ENCODE measurements around the gene ORC3.

DNA sequence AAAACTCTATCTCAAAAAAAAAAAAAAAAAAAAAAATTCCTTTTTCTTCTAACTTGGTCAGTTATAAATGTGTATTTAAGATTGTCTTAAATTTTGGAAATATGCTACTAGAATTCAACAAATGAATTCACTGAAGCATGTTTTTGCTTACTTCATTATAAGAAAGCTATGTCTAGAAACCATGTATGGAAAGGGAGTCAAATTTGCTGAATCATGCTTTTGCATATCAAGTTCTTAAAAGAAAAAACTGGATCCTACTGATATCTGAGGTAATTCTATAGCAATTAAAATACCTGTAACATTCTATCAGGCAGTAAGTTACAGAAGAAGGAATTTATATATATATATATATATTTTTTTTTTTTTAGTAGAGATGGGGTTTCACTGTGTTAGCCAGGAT, 84.4 kb downstream of the ORC3 start:
- TF ChIP-seq ZNF274 (IDR thresholded peaks at IDR 0.05; ENCODE audit: low read depth, low read length), result no peak
- TF ChIP-seq YY1 (IDR thresholded peaks at IDR 0.05; ENCODE audit: insufficient read depth, insufficient read length), result no peak
